MG63 (cell line): ENCODE measurements around the gene RGS19. TPM values are rescaled to one million over a fixed set of nuclear protein-coding genes. Genes with fewer than 3 reads are reported as not detected.

Experiments used
- DNase-seq: peaks from one replicate; pipeline ENCODE4 v3.0.0-alpha.2; 2020
- H3K27me3 ChIP-seq: fragments of 250-450 bp; sonication (Bioruptor Pico); 2 replicates; pipeline ENCODE4 v1.5.1; 2020; ENCODE audit warnings: mild to moderate bottlenecking, moderate library complexity
- H3K36me3 ChIP-seq: fragments of 250-450 bp; sonication (Bioruptor Pico); 2 replicates; pipeline ENCODE4 v1.5.1; 2020; ENCODE audit warnings: mild to moderate bottlenecking, moderate library complexity
- H3K4me3 ChIP-seq: fragments of 250-450 bp; sonication (Bioruptor Pico); 2 replicates; pipeline ENCODE4 v1.5.1; 2020; ENCODE audit warnings: mild to moderate bottlenecking, moderate library complexity
- H3K9me3 ChIP-seq: fragments of 250-450 bp; sonication (Bioruptor Pico); 2 replicates; pipeline ENCODE4 v1.5.1; 2020; ENCODE audit warnings: mild to moderate bottlenecking, moderate library complexity
- total RNA-seq: library from RNA; depleted of rRNA; stranded (reverse); fragments of >200 nt; shearing (Covaris generic); gene quantifications from 2 replicates; pipeline ENCODE4 v1.2.3, GENCODE V29; 2014; ENCODE audit warnings: low replicate concordance

Gene RGS19
- total RNA-seq, 1 experiment from 2014 or later, result 40.9 TPM

GRCh38 chr20:64063389-64064144, 15.8 kb downstream of the RGS19 start:
- Histone ChIP-seq H3K9me3 (no peaks in the 10 kb centered on the region), H3K4me3 (peak overlapping the region; percentile 93), H3K27me3 (no peaks in the 10 kb centered on the region), H3K36me3 (peaks cover 6% of the 10 kb centered on the region)
- peak; percentile 48 for DNase-seq

- Histone ChIP-seq H3K27me3 (no peaks in the 10 kb centered on the region), H3K9me3 (no peaks in the 10 kb centered on the region), H3K4me3 (peak within 1 kb of the TSS; percentile 93), H3K36me3 (peaks cover 6% of the 10 kb centered on the region)
- peak; percentile 99 for DNase-seq
Observed at GRCh38 chr20:64062596-64063388, 16.5 kb downstream of the RGS19 start, which contains the start of gene TCEA2. TCEA2 (plus strand) TSS chr20:64063198; CDS start chr20:64063313, 115 bp downstream.

- DNase-seq, result no peak
- Histone ChIP-seq H3K9me3 (no peaks in the 10 kb centered on the region), H3K27me3 (no peaks in the 10 kb centered on the region), H3K36me3 (peaks cover 6% of the 10 kb centered on the region), H3K4me3 (peak overlapping the region; percentile 93)
Observed at GRCh38 chr20:64062276-64062595, 17.1 kb downstream of the RGS19 start.

GRCh38 chr20:64058536-64058935, 20.8 kb downstream of the RGS19 start:
- Histone ChIP-seq H3K4me3 (no peak overlapping the region), H3K9me3 (no peaks in the 10 kb centered on the region), H3K36me3 (no peaks in the 10 kb centered on the region), H3K27me3 (no peaks in the 10 kb centered on the region)
- DNase-seq, result no peak

- Histone ChIP-seq H3K4me3 (no peak overlapping the region), H3K9me3 (no peaks in the 10 kb centered on the region), H3K36me3 (no peaks in the 10 kb centered on the region), H3K27me3 (no peaks in the 10 kb centered on the region)
- DNase-seq, result peak; percentile 72
Observed at GRCh38 chr20:64057628-64058498, 21.5 kb downstream of the RGS19 start.

GRCh38 chr20:64056889-64057627, 22.3 kb downstream of the RGS19 start:
- H3K36me3 ChIP-seq, result no peaks in the 10 kb centered on the region
- no peak overlapping the region for H3K4me3 ChIP-seq
- H3K27me3 ChIP-seq, result no peaks in the 10 kb centered on the region
- DNase-seq, result no peak
- H3K9me3 ChIP-seq, result no peaks in the 10 kb centered on the region

- Histone ChIP-seq H3K9me3 (no peaks in the 10 kb centered on the region), H3K36me3 (no peaks in the 10 kb centered on the region), H3K4me3 (no peak overlapping the region), H3K27me3 (no peaks in the 10 kb centered on the region)
- DNase-seq, result no peak
Observed at GRCh38 chr20:64056639-64056888, 22.8 kb downstream of the RGS19 start.

GRCh38 chr20:64055893-64056638, 23.3 kb downstream of the RGS19 start:
- no peak for DNase-seq
- Histone ChIP-seq H3K4me3 (no peak overlapping the region), H3K36me3 (no peaks in the 10 kb centered on the region), H3K27me3 (no peaks in the 10 kb centered on the region), H3K9me3 (no peaks in the 10 kb centered on the region)

GRCh38 chr20:64055396-64055892, 23.9 kb downstream of the RGS19 start:
- H3K27me3 ChIP-seq, result no peaks in the 10 kb centered on the region
- DNase-seq, result no peak
- no peaks in the 10 kb centered on the region for H3K9me3 ChIP-seq
- no peak overlapping the region for H3K4me3 ChIP-seq
- H3K36me3 ChIP-seq, result no peaks in the 10 kb centered on the region

GRCh38 chr20:64053841-64054661, 25.3 kb downstream of the RGS19 start:
- DNase-seq, result no peak
- no peaks in the 10 kb centered on the region for H3K27me3 ChIP-seq
- H3K4me3 ChIP-seq, result no peak overlapping the region
- H3K36me3 ChIP-seq, result no peaks in the 10 kb centered on the region
- H3K9me3 ChIP-seq, result no peaks in the 10 kb centered on the region

GRCh38 chr20:64052987-64053840, 26.1 kb downstream of the RGS19 start:
- no peaks in the 10 kb centered on the region for H3K27me3 ChIP-seq
- DNase-seq, result no peak
- H3K9me3 ChIP-seq, result no peaks in the 10 kb centered on the region
- H3K4me3 ChIP-seq, result no peak overlapping the region
- H3K36me3 ChIP-seq, result no peaks in the 10 kb centered on the region

GRCh38 chr20:64052326-64052722, 27.0 kb downstream of the RGS19 start:
- no peaks in the 10 kb centered on the region for H3K27me3 ChIP-seq
- no peak for DNase-seq
- no peaks in the 10 kb centered on the region for H3K9me3 ChIP-seq
- H3K36me3 ChIP-seq, result no peaks in the 10 kb centered on the region
- no peak overlapping the region for H3K4me3 ChIP-seq

GRCh38 chr20:64051561-64052325, 27.6 kb downstream of the RGS19 start:
- H3K27me3 ChIP-seq, result no peaks in the 10 kb centered on the region
- no peaks in the 10 kb centered on the region for H3K9me3 ChIP-seq
- no peak overlapping the region for H3K4me3 ChIP-seq
- no peak for DNase-seq
- no peaks in the 10 kb centered on the region for H3K36me3 ChIP-seq

GRCh38 chr20:64051033-64051452, 28.3 kb downstream of the RGS19 start:
- no peak for DNase-seq
- Histone ChIP-seq H3K4me3 (no peak overlapping the region), H3K27me3 (no peaks in the 10 kb centered on the region), H3K9me3 (no peaks in the 10 kb centered on the region), H3K36me3 (no peaks in the 10 kb centered on the region)
